ENCODE data around the gene DPP6. TPM values are rescaled to one million over a fixed set of nuclear protein-coding genes. Genes with fewer than 3 reads are reported as not detected.

The DPP6 gene
- total RNA-seq, 2 experiments from 2014 or later, result not detected

DNA sequence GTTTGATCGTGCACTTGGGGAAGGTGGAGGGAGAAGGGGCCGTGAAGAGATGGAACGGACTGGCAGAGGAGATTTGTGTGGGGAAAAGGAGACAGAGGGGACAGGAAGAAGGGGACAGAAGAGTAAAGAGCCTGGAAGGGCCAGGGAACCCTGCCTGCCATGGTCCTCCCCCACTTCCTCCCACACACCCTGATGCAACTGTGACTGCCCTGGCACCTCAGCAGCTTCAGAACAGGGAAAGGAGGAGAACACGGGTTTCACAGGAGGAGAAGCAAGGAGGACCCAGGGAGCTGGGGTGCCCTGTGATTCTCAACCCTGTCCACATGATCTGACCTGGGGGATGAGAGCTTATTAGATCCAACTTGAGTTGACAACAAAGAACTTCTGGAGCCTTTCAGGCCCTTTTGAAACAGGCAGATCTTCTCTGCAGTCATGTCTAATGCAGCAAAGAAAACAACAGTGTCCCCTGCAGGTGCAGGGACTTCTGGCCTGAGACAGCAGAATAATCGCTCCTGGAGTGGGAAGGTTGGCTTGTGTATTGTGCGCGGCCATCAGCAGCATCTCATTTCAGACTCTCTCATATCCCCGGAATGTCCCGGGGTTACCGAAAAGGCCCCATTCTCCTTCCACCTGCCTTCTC is 529.2 kb downstream of the DPP6 start:
- Mint-ChIP-seq H3K27me3 (no peaks in the 10 kb centered on the region), H3K4me3 (no peak overlapping the region), H3K27ac (no peak overlapping the region), H3K4me1 (ENCODE audit: low read depth) (no peaks in the 10 kb centered on the region), H3K36me3 (ENCODE audit: low read depth) (no peaks in the 10 kb centered on the region), H3K9me3 (peaks cover 2% of the 10 kb centered on the region)
- ChIA-PET POLR2A (no interaction called here), CTCF (no interaction called here)
- Histone ChIP-seq H3K27me3 (ENCODE audit: control insufficient read depth in 1 of 2, insufficient read depth in 2 of 2, low read length in 2 of 2) (no peaks in the 10 kb centered on the region), H3K4me3 (ENCODE audit: low read length) (no peak overlapping the region), H3K27ac (ENCODE audit: low read depth in 1 of 2, low read length in 2 of 2) (no peak overlapping the region), H3K9me3 (ENCODE audit: control insufficient read depth in 1 of 2, insufficient read depth in 1 of 2, low read length in 2 of 2) (peaks cover 0 to 23% of the 10 kb centered on the region in 2 experiments), H3K4me1 (ENCODE audit: insufficient read depth, low read length) (no peaks in the 10 kb centered on the region), H3K36me3 (ENCODE audit: insufficient read depth, low read length) (no peaks in the 10 kb centered on the region)
- TF ChIP-seq, protein P1, sequence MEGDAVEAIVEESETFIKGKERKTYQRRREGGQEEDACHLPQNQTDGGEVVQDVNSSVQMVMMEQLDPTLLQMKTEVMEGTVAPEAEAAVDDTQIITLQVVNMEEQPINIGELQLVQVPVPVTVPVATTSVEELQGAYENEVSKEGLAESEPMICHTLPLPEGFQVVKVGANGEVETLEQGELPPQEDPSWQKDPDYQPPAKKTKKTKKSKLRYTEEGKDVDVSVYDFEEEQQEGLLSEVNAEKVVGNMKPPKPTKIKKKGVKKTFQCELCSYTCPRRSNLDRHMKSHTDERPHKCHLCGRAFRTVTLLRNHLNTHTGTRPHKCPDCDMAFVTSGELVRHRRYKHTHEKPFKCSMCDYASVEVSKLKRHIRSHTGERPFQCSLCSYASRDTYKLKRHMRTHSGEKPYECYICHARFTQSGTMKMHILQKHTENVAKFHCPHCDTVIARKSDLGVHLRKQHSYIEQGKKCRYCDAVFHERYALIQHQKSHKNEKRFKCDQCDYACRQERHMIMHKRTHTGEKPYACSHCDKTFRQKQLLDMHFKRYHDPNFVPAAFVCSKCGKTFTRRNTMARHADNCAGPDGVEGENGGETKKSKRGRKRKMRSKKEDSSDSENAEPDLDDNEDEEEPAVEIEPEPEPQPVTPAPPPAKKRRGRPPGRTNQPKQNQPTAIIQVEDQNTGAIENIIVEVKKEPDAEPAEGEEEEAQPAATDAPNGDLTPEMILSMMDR (IDR thresholded peaks at IDR 0.05), result no peak
- DNase-seq (no peak), ATAC-seq (ENCODE audit: poor library complexity) (no peak)
- intact Hi-C loops (cut with DNase I, micrococcal nuclease), result no loop called here

DNA sequence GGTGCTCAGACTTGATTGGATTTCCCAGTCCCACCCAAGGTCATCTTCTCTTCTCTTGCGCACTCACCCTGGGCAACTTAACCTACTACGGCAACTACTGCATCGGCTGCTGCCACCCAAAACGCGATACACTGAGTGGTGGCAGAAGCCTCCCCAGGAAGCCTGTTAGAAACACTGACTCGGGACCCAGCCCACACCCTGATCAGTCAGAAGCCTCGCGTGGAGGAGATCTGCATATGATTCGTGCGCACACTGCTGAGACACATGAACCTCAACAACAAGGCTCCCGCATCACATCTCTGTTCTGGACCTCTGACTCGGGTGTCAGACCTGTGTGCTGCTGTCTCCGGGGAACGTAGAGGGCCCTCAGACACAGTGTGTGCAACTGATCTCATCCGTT is 531.3 kb downstream of the DPP6 start:
- ATAC-seq (ENCODE audit: poor library complexity) (no peak), DNase-seq (no peak)
- Mint-ChIP-seq H3K4me3 (no peak overlapping the region), H3K27me3 (no peaks in the 10 kb centered on the region), H3K4me1 (ENCODE audit: low read depth) (no peaks in the 10 kb centered on the region), H3K36me3 (ENCODE audit: low read depth) (no peaks in the 10 kb centered on the region), H3K9me3 (peaks cover 2% of the 10 kb centered on the region), H3K27ac (no peak overlapping the region)
- no peaks in the 10 kb centered on the region for H3K4me1 ChIP-seq (ENCODE audit: insufficient read depth, low read length)
- ChIA-PET POLR2A (no interaction called here), CTCF (no interaction called here)
- peaks cover 0 to 27% of the 10 kb centered on the region in 2 experiments for H3K9me3 ChIP-seq (ENCODE audit: control insufficient read depth in 1 of 2, insufficient read depth in 1 of 2, low read length in 2 of 2)
- H3K4me3 ChIP-seq (ENCODE audit: low read length), result no peak overlapping the region
- TF ChIP-seq, protein P1 (IDR thresholded peaks at IDR 0.05), result no peak
- H3K27me3 ChIP-seq (ENCODE audit: control insufficient read depth in 1 of 2, insufficient read depth in 2 of 2, low read length in 2 of 2), result no peaks in the 10 kb centered on the region
- H3K36me3 ChIP-seq (ENCODE audit: insufficient read depth, low read length), result no peaks in the 10 kb centered on the region
- H3K27ac ChIP-seq (ENCODE audit: low read depth in 1 of 2, low read length in 2 of 2), result no peak overlapping the region
- intact Hi-C loops (cut with DNase I, micrococcal nuclease), result no loop called here

DNA sequence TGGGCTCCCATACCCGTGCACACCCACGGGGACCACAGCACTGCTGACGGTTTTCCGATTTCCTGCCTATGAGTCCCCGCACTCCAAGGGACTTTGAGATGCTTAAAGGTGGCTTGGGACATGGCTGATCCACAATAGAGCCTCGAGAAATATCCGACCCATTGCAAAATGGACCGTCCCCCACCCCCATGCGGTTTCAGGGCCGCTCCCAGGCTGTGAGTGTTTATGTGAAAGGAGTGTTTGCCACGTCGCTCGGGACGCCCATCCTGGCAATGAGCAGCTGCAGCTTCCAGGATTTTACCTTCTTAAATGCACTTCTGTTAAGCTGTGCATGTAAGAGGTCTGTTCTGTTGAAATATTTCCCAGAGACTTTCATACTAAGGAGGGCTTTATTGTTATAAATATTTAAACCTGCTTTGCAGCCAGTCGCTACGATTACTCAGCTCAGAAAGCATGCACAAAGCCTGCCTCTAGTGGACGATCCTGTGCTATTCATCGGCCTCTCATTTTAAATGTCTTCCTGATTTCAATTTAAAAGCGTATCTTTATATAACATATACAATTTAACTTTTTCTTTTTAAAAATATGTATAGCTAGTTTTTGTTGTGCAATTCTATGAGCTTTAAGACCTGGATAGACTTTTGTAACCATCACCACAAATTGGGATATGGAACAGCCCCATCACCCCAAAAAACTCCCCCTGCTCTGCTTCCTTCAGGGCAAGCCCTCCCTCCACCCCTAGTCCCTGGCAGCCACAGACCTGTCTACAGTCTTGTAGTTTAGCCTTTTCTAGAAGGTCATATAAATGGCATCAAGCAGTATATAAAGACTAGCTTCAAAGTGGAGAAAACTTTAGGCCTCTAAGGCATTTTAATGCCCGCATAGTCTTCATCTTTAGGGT is 532.4 kb downstream of the DPP6 start:
- Mint-ChIP-seq H3K27ac (no peak overlapping the region), H3K4me1 (ENCODE audit: low read depth) (no peaks in the 10 kb centered on the region), H3K9me3 (no peaks in the 10 kb centered on the region), H3K27me3 (no peaks in the 10 kb centered on the region), H3K4me3 (no peak overlapping the region), H3K36me3 (ENCODE audit: low read depth) (no peaks in the 10 kb centered on the region)
- CTCF ChIA-PET, result no interaction called here
- peaks cover 0 to 27% of the 10 kb centered on the region in 2 experiments for H3K9me3 ChIP-seq (ENCODE audit: control insufficient read depth in 1 of 2, insufficient read depth in 1 of 2, low read length in 2 of 2)
- DNase-seq, result no peak
- H3K27ac ChIP-seq (ENCODE audit: low read depth in 1 of 2, low read length in 2 of 2), result no peak overlapping the region
- TF ChIP-seq, protein P1 (IDR thresholded peaks at IDR 0.05), result no peak
- no peaks in the 10 kb centered on the region for H3K27me3 ChIP-seq (ENCODE audit: control insufficient read depth in 1 of 2, insufficient read depth in 2 of 2, low read length in 2 of 2)
- ATAC-seq (ENCODE audit: poor library complexity), result no peak
- H3K4me1 ChIP-seq (ENCODE audit: insufficient read depth, low read length), result no peaks in the 10 kb centered on the region
- POLR2A ChIA-PET, result no interaction called here
- H3K36me3 ChIP-seq (ENCODE audit: insufficient read depth, low read length), result no peaks in the 10 kb centered on the region
- intact Hi-C loops (cut with DNase I, micrococcal nuclease), result no loop called here
- no peak overlapping the region for H3K4me3 ChIP-seq (ENCODE audit: low read length)

Measured in CD4-positive, alpha-beta T cell (primary cell).